ENCODE measurements around the gene MRPL20. TPM values are rescaled to one million over a fixed set of nuclear protein-coding genes. Genes with fewer than 3 reads are reported as not detected.
A peak's percentile ranks its signal among the peaks of the same experiment; 100 is the strongest.
"Not testable (repeated sequence)": the region's sequence is repeated elsewhere in the genome, so short reads cannot be mapped to it uniquely, and the experiment has no call there.

MRPL20 gene
- total RNA-seq, 4 donors from 2014 or later: 83.4 to 122 (median 106) TPM

DNA sequence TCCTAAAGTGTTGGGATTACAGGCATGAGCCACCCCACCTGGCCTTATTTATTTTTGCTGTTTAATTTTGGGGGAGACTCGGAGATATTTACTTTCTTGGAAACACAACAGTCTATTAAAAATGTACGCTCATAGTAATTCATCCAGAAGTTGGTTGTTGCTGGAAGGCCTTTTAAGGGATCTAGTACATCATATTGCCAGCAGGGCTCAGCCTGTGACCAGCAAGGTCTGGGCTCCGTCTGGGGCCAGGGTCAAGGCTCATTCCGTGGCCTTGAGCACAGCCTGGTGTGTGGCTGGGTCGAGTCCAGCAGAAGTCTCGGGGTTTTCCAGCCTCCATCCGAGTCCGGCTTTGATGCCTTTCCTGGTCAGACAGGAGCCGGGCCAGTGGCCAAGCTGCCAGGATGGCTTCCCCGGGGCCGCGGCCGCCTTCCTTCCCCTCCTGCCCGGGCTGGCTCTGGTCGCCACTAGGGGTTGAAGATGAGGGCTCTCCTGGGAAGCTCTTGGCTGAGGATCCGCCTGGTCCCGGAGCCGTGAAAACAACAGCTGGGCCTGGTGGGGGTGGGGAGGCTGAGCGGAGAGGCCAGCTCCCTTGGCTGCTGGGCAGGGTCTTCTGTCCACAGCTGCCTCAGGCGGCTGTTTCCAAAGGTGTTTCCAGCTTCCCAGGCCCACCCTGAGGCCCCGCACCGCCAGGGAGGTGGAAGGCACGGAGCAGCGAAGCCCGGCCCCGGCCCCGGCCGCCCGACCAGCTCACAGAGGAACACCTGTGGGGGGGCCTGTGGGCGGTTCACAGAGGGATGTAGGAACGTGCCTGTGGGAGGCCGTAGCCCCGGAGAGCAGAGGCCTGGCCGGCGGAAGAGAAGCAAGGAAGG lies 23.3 kb upstream of the MRPL20 start:
- H3K4me3 ChIP-seq (ENCODE audit: low read depth, poor library complexity, severe bottlenecking): no peak overlapping the region
- intact Hi-C loops (cut with DNase I; ENCODE audit: low total_unique reads): no loop called here
- WGBS, 2 donors: 49 to 64% methylated on average over 18 to 30 of the region's 35 CpGs
- TF ChIP-seq, protein P1, sequence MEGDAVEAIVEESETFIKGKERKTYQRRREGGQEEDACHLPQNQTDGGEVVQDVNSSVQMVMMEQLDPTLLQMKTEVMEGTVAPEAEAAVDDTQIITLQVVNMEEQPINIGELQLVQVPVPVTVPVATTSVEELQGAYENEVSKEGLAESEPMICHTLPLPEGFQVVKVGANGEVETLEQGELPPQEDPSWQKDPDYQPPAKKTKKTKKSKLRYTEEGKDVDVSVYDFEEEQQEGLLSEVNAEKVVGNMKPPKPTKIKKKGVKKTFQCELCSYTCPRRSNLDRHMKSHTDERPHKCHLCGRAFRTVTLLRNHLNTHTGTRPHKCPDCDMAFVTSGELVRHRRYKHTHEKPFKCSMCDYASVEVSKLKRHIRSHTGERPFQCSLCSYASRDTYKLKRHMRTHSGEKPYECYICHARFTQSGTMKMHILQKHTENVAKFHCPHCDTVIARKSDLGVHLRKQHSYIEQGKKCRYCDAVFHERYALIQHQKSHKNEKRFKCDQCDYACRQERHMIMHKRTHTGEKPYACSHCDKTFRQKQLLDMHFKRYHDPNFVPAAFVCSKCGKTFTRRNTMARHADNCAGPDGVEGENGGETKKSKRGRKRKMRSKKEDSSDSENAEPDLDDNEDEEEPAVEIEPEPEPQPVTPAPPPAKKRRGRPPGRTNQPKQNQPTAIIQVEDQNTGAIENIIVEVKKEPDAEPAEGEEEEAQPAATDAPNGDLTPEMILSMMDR (IDR thresholded peaks at IDR 0.05): no peak
- no peak for TF ChIP-seq POLR2A (IDR thresholded peaks at IDR 0.05)
- DNase-seq (ENCODE audit: low spot score in 2 of 2): peak in 1 of 2 donors; percentile 87

DNA sequence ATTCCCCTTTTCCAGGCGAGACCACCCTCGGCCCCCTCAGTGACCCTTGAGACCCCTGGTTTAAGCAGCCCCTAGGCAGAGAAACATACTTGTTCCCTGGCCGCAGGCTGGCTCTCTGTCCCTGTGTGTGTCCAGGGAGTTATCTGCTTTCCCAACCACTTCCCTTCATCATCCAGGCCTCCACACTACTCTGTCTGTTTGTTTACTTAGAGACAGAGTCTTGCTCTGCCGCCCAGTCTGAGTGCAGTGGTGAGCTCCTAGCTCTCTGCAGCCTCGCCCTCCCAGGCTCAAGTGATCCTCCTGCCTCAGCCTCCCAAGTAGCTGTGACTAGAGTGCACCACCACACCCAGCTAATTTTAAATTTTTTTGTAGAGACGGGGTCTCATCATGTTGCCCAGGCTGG lies 22.6 kb upstream of the MRPL20 start:
- no peak for DNase-seq (ENCODE audit: low spot score in 2 of 2)
- TF ChIP-seq, protein P1 (IDR thresholded peaks at IDR 0.05): no peak
- TF ChIP-seq POLR2A (IDR thresholded peaks at IDR 0.05): no peak
- intact Hi-C loops (cut with DNase I; ENCODE audit: low total_unique reads): no loop called here
- no peak overlapping the region for H3K4me3 ChIP-seq (ENCODE audit: low read depth, poor library complexity, severe bottlenecking)
- WGBS, 2 donors: 71 to 74% methylated on average over 6 of the region's 6 CpGs

DNA sequence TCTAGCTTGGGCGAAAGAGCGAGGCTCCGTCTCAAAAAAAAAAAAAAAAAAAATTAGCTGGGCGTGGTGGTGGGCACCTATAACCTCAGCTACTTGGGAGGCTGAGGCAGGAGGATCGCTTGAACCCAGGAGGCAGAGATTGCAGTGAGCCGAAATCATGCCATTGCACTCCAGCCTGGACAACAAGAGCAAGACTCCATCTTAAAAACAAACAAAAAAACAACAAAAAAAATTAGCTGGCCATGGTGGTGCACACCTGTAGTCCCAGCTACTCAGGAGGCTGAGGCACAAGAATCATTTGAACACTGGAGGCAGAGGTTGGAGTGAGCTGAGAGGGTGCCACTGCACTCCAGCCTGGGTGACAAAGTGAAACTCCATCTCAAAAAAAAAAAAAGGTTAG lies 21.9 kb upstream of the MRPL20 start:
- intact Hi-C loops (cut with DNase I; ENCODE audit: low total_unique reads); H3K4me3 ChIP-seq (ENCODE audit: low read depth, poor library complexity, severe bottlenecking); DNase-seq (ENCODE audit: low spot score in 2 of 2): not testable (repeated sequence)
- 92 to 93% methylated on average over 6 of the region's 6 CpGs for WGBS, 2 donors

DNA sequence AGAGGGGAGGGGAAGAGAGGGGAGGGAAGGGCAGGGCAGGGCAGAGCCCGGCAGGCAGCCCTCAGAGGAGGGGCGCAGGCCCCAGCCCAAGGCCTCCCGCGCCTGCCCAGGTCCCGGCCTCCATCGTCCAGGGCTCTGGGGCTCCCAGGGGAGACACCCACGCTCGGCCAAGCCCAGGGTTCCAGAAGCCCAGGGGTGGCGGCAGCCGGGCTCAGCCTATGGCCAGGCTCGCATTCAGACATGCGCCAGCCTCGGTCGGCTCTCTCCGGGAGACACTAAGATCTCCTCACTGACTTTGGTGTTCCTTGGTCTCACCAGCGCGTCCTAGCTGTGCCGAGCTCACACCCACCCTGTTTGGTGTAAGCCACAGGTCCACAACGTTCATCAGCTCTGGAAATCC lies 21.1 kb upstream of the MRPL20 start:
- TF ChIP-seq, protein P1 (IDR thresholded peaks at IDR 0.05): no peak
- no peak for TF ChIP-seq POLR2A (IDR thresholded peaks at IDR 0.05)
- intact Hi-C loops (cut with DNase I; ENCODE audit: low total_unique reads): no loop called here
- no peak for DNase-seq (ENCODE audit: low spot score in 2 of 2)
- no peak overlapping the region for H3K4me3 ChIP-seq (ENCODE audit: low read depth, poor library complexity, severe bottlenecking)
- WGBS, 2 donors: 77 to 83% methylated on average over 18 to 19 of the region's 19 CpGs

DNA sequence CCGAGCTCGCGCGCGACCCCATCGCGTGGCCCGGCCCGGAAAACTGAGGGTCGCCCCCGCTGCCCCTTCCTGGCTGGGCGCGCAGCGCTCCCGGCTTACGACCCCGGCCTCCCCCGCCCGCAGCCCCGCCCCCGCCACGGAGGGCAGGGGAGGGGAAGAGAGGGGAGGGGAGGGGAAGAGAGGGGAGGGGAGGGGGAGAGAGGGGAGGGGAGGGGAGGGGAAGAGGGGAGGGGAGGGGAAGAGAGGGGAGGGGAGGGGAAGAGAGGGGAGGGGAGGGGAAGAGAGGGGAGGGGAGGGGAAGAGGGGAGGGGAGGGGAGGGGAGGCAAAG lies 20.7 kb upstream of the MRPL20 start:
- no peak for DNase-seq (ENCODE audit: low spot score in 2 of 2)
- 0% methylated on average over 6 of the region's 22 CpGs; no CpG with 5 or more reads in 1 of the 2 donors for WGBS, 2 donors
- intact Hi-C loops (cut with DNase I; ENCODE audit: low total_unique reads): no loop called here
- TF ChIP-seq, protein P1 (IDR thresholded peaks at IDR 0.05): no peak
- TF ChIP-seq POLR2A (IDR thresholded peaks at IDR 0.05): no peak
- peak overlapping the region; percentile 35 for H3K4me3 ChIP-seq (ENCODE audit: low read depth, poor library complexity, severe bottlenecking)

DNA sequence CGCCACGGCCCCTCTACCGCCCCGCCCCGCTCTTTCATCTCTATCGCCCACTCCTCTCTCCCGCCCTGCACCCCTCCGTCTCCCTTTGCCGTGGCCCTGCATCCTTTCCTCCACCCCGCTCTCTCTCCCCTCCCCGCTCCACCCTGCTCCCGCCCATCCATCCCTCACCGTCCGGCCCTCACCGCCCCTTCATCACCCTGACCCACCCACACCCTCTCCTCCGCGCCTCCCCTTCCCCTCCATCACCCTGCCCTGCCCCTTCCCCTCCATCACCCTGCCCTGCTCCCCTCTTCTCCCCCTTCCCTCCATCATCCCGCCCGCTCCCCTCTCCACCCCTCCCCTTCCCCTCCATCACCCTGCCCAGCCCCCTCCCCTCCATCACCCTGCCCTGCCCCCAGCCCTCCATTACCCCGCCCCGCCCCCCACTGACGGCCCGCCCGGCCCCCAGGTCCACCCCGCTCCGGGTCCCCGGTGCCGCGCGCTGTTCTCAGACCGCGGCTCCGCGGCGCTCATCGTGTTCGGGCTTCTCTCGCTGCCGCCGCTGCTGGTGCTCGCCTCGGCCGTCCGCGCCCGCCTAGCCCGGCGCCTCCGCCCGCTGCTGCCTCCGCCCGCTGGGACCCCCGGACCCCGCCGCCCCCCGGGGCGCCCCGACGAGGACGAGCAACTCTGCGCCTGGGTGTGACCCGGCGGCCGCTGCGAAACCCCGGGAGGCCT lies 20.2 kb upstream of the MRPL20 start:
- intact Hi-C loops (cut with DNase I; ENCODE audit: low total_unique reads): no loop called here
- TF ChIP-seq, protein P1 (IDR thresholded peaks at IDR 0.05): no peak
- TF ChIP-seq POLR2A (IDR thresholded peaks at IDR 0.05): no peak
- WGBS, 2 donors: 22 to 32% methylated on average over 19 to 44 of the region's 66 CpGs
- H3K4me3 ChIP-seq (ENCODE audit: low read depth, poor library complexity, severe bottlenecking): peak overlapping the region; percentile 35
- DNase-seq (ENCODE audit: low spot score in 2 of 2): no peak
